ENCODE measurements around the gene POLG. TPM values are rescaled to one million over a fixed set of nuclear protein-coding genes. Genes with fewer than 3 reads are reported as not detected.

The POLG gene
- total RNA-seq, 1 donor: 61.2 TPM

DNA sequence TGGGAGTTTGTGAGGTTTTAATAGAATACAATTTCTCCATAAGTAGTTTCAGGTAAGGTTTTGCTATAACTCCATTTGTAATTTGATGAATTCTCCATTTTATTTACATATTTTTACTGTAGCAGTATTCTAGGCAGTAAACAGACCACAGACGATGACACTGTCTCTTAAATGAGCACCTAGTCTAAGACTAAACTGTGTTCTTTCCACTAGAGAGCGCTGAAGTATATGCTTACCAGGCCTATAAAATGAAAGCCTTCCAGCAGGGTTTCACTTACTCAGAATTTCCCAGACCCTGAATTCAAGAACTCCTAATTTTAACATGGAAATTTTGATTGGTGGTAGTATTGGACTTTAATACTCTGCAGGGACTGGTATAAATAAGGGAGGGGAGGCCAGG is 41.6 kb downstream of the POLG start:
- Histone ChIP-seq H4K20me1 (ENCODE audit: insufficient read depth, low read length) (no peaks in the 10 kb centered on the region), H3K9me3 (ENCODE audit: low read depth, low read length) (no peaks in the 10 kb centered on the region), H3K4me2 (ENCODE audit: insufficient read depth, low read length) (no peak overlapping the region), H3K79me2 (ENCODE audit: insufficient read depth, low read length) (no peaks in the 10 kb centered on the region), H3K27me3 (ENCODE audit: insufficient read depth, low read length) (no peaks in the 10 kb centered on the region), H3K27ac (ENCODE audit: low read depth, low read length) (no peak overlapping the region), H3K4me3 (ENCODE audit: insufficient read depth, low read length) (no peak overlapping the region), H3K36me3 (ENCODE audit: insufficient read depth, low read length) (peaks cover under 1% of the 10 kb centered on the region), H2AFZ (ENCODE audit: low read length) (no peak overlapping the region), H3K4me1 (ENCODE audit: insufficient read depth, low read length) (no peaks in the 10 kb centered on the region)
- TF ChIP-seq, protein P1, sequence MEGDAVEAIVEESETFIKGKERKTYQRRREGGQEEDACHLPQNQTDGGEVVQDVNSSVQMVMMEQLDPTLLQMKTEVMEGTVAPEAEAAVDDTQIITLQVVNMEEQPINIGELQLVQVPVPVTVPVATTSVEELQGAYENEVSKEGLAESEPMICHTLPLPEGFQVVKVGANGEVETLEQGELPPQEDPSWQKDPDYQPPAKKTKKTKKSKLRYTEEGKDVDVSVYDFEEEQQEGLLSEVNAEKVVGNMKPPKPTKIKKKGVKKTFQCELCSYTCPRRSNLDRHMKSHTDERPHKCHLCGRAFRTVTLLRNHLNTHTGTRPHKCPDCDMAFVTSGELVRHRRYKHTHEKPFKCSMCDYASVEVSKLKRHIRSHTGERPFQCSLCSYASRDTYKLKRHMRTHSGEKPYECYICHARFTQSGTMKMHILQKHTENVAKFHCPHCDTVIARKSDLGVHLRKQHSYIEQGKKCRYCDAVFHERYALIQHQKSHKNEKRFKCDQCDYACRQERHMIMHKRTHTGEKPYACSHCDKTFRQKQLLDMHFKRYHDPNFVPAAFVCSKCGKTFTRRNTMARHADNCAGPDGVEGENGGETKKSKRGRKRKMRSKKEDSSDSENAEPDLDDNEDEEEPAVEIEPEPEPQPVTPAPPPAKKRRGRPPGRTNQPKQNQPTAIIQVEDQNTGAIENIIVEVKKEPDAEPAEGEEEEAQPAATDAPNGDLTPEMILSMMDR (IDR thresholded peaks at IDR 0.05; ENCODE audit: extremely low read depth, low read depth, low read length): no peak
- DNase-seq (ENCODE audit: insufficient read length, low spot score, missing footprints): no peak

GRCh38 chr15:89291934-89292438 is 42.6 kb downstream of the POLG start:
- Histone ChIP-seq H3K36me3 (ENCODE audit: insufficient read depth, low read length) (peaks cover 8% of the 10 kb centered on the region), H3K4me1 (ENCODE audit: insufficient read depth, low read length) (no peaks in the 10 kb centered on the region), H3K27me3 (ENCODE audit: insufficient read depth, low read length) (no peaks in the 10 kb centered on the region), H3K4me3 (ENCODE audit: insufficient read depth, low read length) (no peak overlapping the region), H3K79me2 (ENCODE audit: insufficient read depth, low read length) (no peaks in the 10 kb centered on the region), H3K27ac (ENCODE audit: low read depth, low read length) (no peak overlapping the region), H3K4me2 (ENCODE audit: insufficient read depth, low read length) (no peak overlapping the region), H4K20me1 (ENCODE audit: insufficient read depth, low read length) (no peaks in the 10 kb centered on the region), H2AFZ (ENCODE audit: low read length) (no peak overlapping the region), H3K9me3 (ENCODE audit: low read depth, low read length) (no peaks in the 10 kb centered on the region)
- TF ChIP-seq, protein P1 (IDR thresholded peaks at IDR 0.05; ENCODE audit: extremely low read depth, low read depth, low read length): no peak
- no peak for DNase-seq (ENCODE audit: insufficient read length, low spot score, missing footprints)

DNA sequence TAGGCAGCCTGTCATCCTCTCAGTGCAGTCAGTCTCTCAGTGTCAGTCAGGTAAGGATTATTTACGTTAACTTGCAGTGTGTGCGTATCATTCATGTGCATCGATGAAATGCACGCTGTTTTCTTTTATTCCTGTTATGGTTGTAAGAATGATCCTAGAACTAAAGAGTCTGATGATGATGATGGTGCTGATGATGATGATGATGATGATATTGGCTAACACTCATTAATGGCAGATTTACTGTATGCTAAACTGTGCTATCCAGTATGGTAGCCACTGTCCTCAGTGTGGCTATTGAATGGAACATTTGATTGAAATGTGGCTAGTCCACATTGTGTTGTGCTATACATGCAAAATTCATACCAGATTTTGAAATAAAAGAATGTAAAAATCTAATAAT is 51.4 kb downstream of the POLG start:
- H3K36me3 ChIP-seq (ENCODE audit: insufficient read depth, low read length): peaks cover 8% of the 10 kb centered on the region
- no peak overlapping the region for H3K27ac ChIP-seq (ENCODE audit: low read depth, low read length)
- no peaks in the 10 kb centered on the region for H3K27me3 ChIP-seq (ENCODE audit: insufficient read depth, low read length)
- no peaks in the 10 kb centered on the region for H3K9me3 ChIP-seq (ENCODE audit: low read depth, low read length)
- no peaks in the 10 kb centered on the region for H3K79me2 ChIP-seq (ENCODE audit: insufficient read depth, low read length)
- H2AFZ ChIP-seq (ENCODE audit: low read length): no peak overlapping the region
- no peaks in the 10 kb centered on the region for H3K4me1 ChIP-seq (ENCODE audit: insufficient read depth, low read length)
- H4K20me1 ChIP-seq (ENCODE audit: insufficient read depth, low read length): no peaks in the 10 kb centered on the region
- DNase-seq (ENCODE audit: insufficient read length, low spot score, missing footprints): no peak
- TF ChIP-seq, protein P1 (IDR thresholded peaks at IDR 0.05; ENCODE audit: extremely low read depth, low read depth, low read length): no peak
- H3K4me3 ChIP-seq (ENCODE audit: insufficient read depth, low read length): no peak overlapping the region
- no peak overlapping the region for H3K4me2 ChIP-seq (ENCODE audit: insufficient read depth, low read length)

- Histone ChIP-seq H3K9me3 (ENCODE audit: low read depth, low read length) (no peaks in the 10 kb centered on the region), H4K20me1 (ENCODE audit: insufficient read depth, low read length) (no peaks in the 10 kb centered on the region), H3K27me3 (ENCODE audit: insufficient read depth, low read length) (no peaks in the 10 kb centered on the region), H3K36me3 (ENCODE audit: insufficient read depth, low read length) (peaks cover 4% of the 10 kb centered on the region), H3K79me2 (ENCODE audit: insufficient read depth, low read length) (no peaks in the 10 kb centered on the region), H3K27ac (ENCODE audit: low read depth, low read length) (no peak overlapping the region), H3K4me1 (ENCODE audit: insufficient read depth, low read length) (no peaks in the 10 kb centered on the region), H3K4me2 (ENCODE audit: insufficient read depth, low read length) (no peak overlapping the region), H3K4me3 (ENCODE audit: insufficient read depth, low read length) (no peak overlapping the region), H2AFZ (ENCODE audit: low read length) (no peak overlapping the region)
- TF ChIP-seq, protein P1 (IDR thresholded peaks at IDR 0.05; ENCODE audit: extremely low read depth, low read depth, low read length): no peak
- DNase-seq (ENCODE audit: insufficient read length, low spot score, missing footprints): no peak
Observed at GRCh38 chr15:89282631-89283030, 52.0 kb downstream of the POLG start.
